ENCODE results near the gene EFCAB10. TPM values are rescaled to one million over a fixed set of nuclear protein-coding genes. Genes with fewer than 3 reads are reported as not detected.
"Not testable (repeated sequence)": the region's sequence is repeated elsewhere in the genome, so short reads cannot be mapped to it uniquely, and the experiment has no call there.

Gene EFCAB10
- total RNA-seq, 4 donors from 2014 or later, result not detected

DNA sequence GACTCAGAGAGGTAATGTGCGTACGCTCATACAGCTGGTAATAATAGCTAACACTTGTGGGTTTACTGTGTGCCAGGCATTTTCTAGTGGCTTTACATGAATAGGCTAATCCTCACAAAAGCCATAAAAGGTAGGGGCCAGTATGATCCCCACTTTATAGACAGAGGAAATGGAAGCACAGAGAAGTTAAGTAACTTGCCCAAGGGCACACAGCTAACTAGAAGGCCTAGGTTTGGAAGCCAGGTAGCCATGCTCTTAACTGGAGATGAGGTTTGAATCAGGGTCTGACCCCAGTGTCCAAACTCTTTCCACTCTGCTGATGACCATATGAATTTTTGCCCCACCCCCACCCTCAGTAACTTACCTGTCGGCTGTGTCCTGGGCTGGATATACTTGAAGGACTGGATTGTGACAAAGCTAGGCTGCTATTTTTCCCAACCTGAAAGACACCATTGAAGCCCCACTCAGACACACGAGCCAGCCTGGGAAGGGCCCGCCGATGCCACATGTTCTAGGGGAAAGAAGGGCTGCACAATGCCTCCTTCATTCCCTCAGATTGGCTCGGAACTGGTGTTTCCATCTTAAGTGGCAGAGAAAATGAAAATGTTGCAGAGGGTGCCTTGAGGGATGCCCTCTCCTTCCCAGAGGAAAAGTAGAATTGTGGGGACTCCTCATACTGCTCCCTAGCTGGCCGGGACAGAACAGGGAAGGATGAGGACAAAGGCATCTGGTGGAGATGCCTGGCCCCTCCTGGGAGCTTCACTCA lies 29.1 kb upstream of the EFCAB10 start:
- no peak for DNase-seq
- TF ChIP-seq CTCF (IDR thresholded peaks at IDR 0.05) (no peak), POLR2A (IDR thresholded peaks at IDR 0.05) (no peak)
- H3K27me3 ChIP-seq, result no peaks in the 10 kb centered on the region
- H3K36me3 ChIP-seq, result peaks cover 12 to 14% of the 10 kb centered on the region in 2 donors
- H3K4me3 ChIP-seq (replicated peaks in 1 of 3), result no peak overlapping the region
- 90 to 91% methylated on average over 5 to 8 of the region's 8 CpGs for WGBS, 2 donors
- H3K27ac ChIP-seq, result no peak overlapping the region
- H3K9me3 ChIP-seq, result no peaks in the 10 kb centered on the region
- intact Hi-C loops (cut with DNase I), result no loop called here
- no peaks in the 10 kb centered on the region for H3K4me1 ChIP-seq

GRCh38 chr7:105602325-105603305 lies 21.3 kb upstream of the EFCAB10 start:
- peak; percentile 76 to 77 for DNase-seq
- no peaks in the 10 kb centered on the region for H3K36me3 ChIP-seq
- TF ChIP-seq POLR2A (IDR thresholded peaks at IDR 0.05) (no peak), CTCF (IDR thresholded peaks at IDR 0.05) (no peak)
- H3K27me3 ChIP-seq, result no peaks in the 10 kb centered on the region
- no peak overlapping the region for H3K4me3 ChIP-seq (replicated peaks in 1 of 3)
- WGBS, 2 donors, result 45 to 52% methylated on average over 19 of the region's 19 CpGs
- no peaks in the 10 kb centered on the region for H3K9me3 ChIP-seq
- peaks cover 44 to 52% of the 10 kb centered on the region in 2 donors for H3K4me1 ChIP-seq
- H3K27ac ChIP-seq, result peak overlapping the region; percentile 60 to 78 (median 68)
- intact Hi-C loops (cut with DNase I), result no loop called here

DNA sequence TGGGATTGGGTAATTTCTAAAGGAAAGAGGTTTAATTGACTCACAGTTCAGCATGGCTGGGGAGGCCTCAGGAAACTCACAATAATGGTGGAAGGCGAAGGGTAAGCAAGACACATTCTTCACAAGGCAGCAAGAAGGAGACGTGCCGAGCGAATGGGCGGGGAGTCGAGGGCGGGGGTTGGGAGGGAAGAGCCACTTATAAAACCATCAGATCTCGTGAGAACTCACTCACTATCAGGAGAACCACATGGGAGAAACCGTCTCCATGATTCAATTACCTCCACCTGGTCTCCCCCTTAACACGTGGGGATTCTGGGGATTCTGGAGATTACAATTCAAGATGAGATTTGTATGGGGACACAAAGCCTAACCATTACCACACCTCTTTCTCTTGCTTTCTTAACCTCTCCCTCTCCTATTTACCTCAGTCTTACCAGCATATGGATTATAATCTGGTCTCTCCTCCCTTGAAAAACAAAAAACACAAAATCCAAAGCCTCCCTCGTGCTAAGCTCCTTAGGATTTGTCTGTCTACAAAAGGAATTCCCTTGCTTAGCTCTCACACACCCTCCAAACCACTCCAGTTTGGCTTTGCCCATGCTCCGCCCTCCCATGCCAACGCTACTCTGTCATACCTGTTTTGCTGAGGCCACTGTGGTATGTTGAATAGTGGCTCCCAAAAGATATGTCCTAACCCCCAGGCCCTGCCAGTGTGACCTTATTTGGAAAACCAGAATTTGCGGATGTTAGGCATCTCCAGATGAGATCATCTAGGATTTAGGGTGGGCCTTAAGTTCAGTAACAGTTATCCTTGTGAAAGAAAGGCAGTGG lies 19.6 kb upstream of the EFCAB10 start:
- no peak overlapping the region for H3K4me3 ChIP-seq (replicated peaks in 1 of 3)
- DNase-seq, result peak; percentile 80 to 85
- WGBS, 2 donors, result 71 to 72% methylated on average over 14 of the region's 14 CpGs
- no peaks in the 10 kb centered on the region for H3K36me3 ChIP-seq
- peak overlapping the region; percentile 60 to 78 (median 68) for H3K27ac ChIP-seq
- peaks cover 48 to 54% of the 10 kb centered on the region in 2 donors for H3K4me1 ChIP-seq
- no peaks in the 10 kb centered on the region for H3K9me3 ChIP-seq
- no peak for TF ChIP-seq CTCF (IDR thresholded peaks at IDR 0.05)
- TF ChIP-seq POLR2A (IDR thresholded peaks at IDR 0.05), result peak in 1 of 2 donors; percentile 40
- H3K27me3 ChIP-seq, result no peaks in the 10 kb centered on the region
- intact Hi-C loops (cut with DNase I), result no loop called here

- intact Hi-C loops (cut with DNase I), result no loop called here
- Histone ChIP-seq H3K27ac (peak overlapping the region in 1 of 3 donors; percentile 89), H3K9me3 (no peaks in the 10 kb centered on the region), H3K4me1 (peaks cover 48 to 54% of the 10 kb centered on the region in 2 donors), H3K27me3 (no peaks in the 10 kb centered on the region), H3K36me3 (no peaks in the 10 kb centered on the region), H3K4me3 (replicated peaks in 1 of 3) (no peak overlapping the region)
- DNase-seq, result no peak
- TF ChIP-seq CTCF (IDR thresholded peaks at IDR 0.05) (no peak), POLR2A (IDR thresholded peaks at IDR 0.05) (no peak)
- 89 to 91% methylated on average over 3 of the region's 3 CpGs for WGBS, 2 donors
These were observed 18.3 kb upstream of the EFCAB10 start for GRCh38 chr7:105599551-105599950.

DNA sequence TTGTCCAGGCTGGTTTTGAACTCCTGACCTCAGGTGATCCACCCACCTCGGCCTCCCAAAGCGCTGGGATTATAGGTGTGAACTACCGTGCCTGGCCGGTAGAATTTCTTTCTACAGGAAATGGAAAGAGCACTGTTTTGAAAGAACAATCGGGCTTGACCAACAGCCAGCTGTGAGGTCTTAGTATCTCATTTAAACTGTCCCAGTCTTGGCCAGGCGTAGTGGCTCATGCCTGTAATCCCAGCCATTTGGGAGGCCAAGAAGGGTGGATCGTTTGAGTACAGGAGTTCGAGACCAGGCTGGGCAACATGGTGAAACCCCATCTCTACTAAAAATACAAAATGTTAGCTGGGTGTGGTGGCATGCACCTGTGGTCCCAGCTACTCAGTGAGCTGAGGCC lies 17.8 kb upstream of the EFCAB10 start:
- intact Hi-C loops (cut with DNase I); H3K4me3 ChIP-seq (replicated peaks in 1 of 3); DNase-seq; H3K36me3 ChIP-seq; H3K27me3 ChIP-seq; H3K9me3 ChIP-seq: not testable (repeated sequence)
- peak overlapping the region in 2 of 3 donors; percentile 64 to 89 for H3K27ac ChIP-seq
- peaks cover 48 to 54% of the 10 kb centered on the region in 2 donors for H3K4me1 ChIP-seq
- WGBS, 2 donors, result 85% methylated on average over 8 of the region's 8 CpGs
